Breast epithelium (tissue), 3 donors: ENCODE results near the gene OTOG.

Source experiments
- CTCF ChIP-seq, 3 donors: fragments of 450-650 bp; IDR thresholded peaks; one replicate each; pipeline ENCODE4 v1.5.1; 2016 to 2017; ENCODE audit warnings: antibody characterized with exemption in 3 of 3, mild to moderate bottlenecking in 3 of 3, moderate library complexity in 3 of 3
- POLR2AphosphoS5 ChIP-seq, 3 donors: sonication (generic); formaldehyde crosslinking; IDR thresholded peaks; one replicate each; pipeline ENCODE4 v1.6.1; 2017; ENCODE audit warnings: antibody characterized with exemption in 3 of 3

GRCh38 chr11:17535488-17535887 is 11.6 kb upstream of the OTOG start:
- TF ChIP-seq CTCF (IDR thresholded peaks at IDR 0.05): no peak
- TF ChIP-seq POLR2AphosphoS5 (IDR thresholded peaks at IDR 0.05): no peak
